ENCODE data around the gene NAA20.

The NAA20 gene

GRCh38 chr20:20073801-20074371 lies 56.7 kb downstream of the NAA20 start:
- TF ChIP-seq CTCF (IDR thresholded peaks at IDR 0.05; ENCODE audit: control extremely low read depth, extremely low read depth, low read depth, missing control alignments) = no peak
- CTCF ChIA-PET = interaction anchor here (1.5 to 5.8 kb wide), 2 partner anchors 10 to 166 kb away, joined by 5 to 23 read pairs; no protein-coding TSS in a partner anchor
- POLR2A ChIA-PET = no interaction called here
- no peak for DNase-seq (ENCODE audit: extremely low spot score)

GRCh38 chr20:20075032-20075431 lies 57.9 kb downstream of the NAA20 start:
- DNase-seq (ENCODE audit: extremely low spot score) = no peak
- POLR2A ChIA-PET = no interaction called here
- no peak for TF ChIP-seq CTCF (IDR thresholded peaks at IDR 0.05; ENCODE audit: control extremely low read depth, extremely low read depth, low read depth, missing control alignments)
- CTCF ChIA-PET = interaction anchor here (5.8 kb wide), 1 partner anchor 9 kb away, joined by 23 read pairs; no protein-coding TSS in a partner anchor

GRCh38 chr20:20076297-20077065 lies 59.3 kb downstream of the NAA20 start:
- no peak for TF ChIP-seq CTCF (IDR thresholded peaks at IDR 0.05; ENCODE audit: control extremely low read depth, extremely low read depth, low read depth, missing control alignments)
- POLR2A ChIA-PET = no interaction called here
- CTCF ChIA-PET = interaction anchor here (1.3 to 5.8 kb wide), 2 partner anchors 7 to 517 kb away, joined by 3 to 23 read pairs; no protein-coding TSS in a partner anchor
- DNase-seq (ENCODE audit: extremely low spot score) = no peak

GRCh38 chr20:20078041-20078440 lies 60.9 kb downstream of the NAA20 start:
- no peak for DNase-seq (ENCODE audit: extremely low spot score)
- ChIA-PET CTCF (interaction anchor here (1.2 kb wide), 1 partner anchor 160 kb away, joined by 3 read pairs; no protein-coding TSS in a partner anchor), POLR2A (no interaction called here)
- TF ChIP-seq CTCF (IDR thresholded peaks at IDR 0.05; ENCODE audit: control extremely low read depth, extremely low read depth, low read depth, missing control alignments) = no peak

- no peak for DNase-seq (ENCODE audit: extremely low spot score)
- TF ChIP-seq CTCF (IDR thresholded peaks at IDR 0.05; ENCODE audit: control extremely low read depth, extremely low read depth, low read depth, missing control alignments) = no peak
- POLR2A ChIA-PET = no interaction called here
- CTCF ChIA-PET = interaction anchor here (1.0 kb wide), 1 partner anchor 159 kb away, joined by 6 read pairs; no protein-coding TSS in a partner anchor
Observed at GRCh38 chr20:20079102-20079784, 62.1 kb downstream of the NAA20 start.

Measured in GM10248 (cell line).